DLD1 (cell line): ENCODE data around the gene CCIN.

Experiments used
- in situ Hi-C: cut with HindIII; loops from 2 replicates; pipeline ENCODE4 v1.10.0; 2017; ENCODE audit warnings: low sequenced_read_pairs

CCIN gene

DNA sequence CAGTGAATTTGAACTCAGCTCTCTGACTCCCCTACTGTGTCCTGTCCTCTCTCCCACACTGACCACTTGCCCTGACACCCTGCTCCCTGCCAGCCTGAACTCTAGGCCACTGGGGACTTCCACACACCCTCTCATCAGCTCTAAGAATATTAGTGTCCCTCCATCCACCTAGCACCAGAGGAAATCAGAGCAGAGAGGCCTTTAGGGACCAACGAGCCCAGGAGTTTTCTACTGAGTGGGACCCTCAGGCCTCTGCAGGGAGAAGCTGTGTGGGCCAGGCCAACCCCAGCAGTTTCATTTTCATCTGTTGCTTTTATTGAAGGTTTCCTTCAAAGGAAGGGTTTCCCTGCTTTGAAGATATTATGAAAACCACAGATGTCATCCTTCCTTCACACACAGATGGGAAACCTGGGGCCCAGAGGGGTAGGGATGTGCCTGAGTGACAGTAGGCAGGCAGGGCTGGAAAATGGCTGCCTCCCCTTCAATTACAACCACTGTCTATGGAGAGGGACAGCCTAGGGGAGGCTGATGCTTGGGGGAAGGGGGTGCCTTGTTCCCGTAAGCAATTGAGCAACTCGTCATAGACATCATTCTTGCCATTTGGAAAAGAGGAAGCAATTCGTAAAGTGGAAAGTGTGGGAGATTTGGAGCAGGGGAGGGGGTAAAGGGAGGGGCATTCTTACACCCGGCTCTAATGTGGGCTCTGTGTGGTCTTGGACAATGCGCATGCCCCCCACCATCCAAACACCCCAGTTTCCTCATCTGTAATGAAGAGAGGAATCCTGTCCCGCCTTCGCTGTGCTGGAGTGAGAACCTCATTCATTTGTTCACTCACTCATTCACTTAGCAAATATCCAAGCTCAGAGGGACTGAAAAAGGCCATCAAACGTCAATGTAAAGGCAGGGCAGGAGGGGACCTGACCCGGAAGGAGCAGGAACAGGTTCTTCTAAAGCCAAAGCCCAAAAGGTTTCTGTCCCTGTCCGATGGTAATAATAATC, 28.8 kb upstream of the CCIN start:
- in situ Hi-C loops = no loop called here

DNA sequence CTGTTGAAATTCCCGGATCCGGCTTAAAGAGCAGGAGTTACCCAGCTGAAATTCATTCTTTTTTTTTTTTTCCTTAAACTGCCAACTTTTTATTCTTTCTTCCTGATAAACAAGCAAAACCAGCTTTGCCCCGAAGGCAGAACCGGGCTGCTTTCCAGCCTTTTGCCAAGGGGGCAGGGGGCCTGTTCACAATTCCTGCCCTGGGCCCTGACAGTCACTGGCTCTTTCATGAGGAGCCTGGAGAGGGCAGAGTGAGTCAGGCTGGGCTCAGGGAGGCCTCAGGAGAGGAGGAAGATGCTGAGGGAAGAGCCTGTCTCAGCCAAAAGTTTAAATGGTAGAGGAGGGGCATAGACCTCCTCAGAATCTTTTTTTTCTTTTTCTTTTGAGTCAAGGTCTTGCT, 27.9 kb upstream of the CCIN start:
- in situ Hi-C loops = no loop called here

DNA sequence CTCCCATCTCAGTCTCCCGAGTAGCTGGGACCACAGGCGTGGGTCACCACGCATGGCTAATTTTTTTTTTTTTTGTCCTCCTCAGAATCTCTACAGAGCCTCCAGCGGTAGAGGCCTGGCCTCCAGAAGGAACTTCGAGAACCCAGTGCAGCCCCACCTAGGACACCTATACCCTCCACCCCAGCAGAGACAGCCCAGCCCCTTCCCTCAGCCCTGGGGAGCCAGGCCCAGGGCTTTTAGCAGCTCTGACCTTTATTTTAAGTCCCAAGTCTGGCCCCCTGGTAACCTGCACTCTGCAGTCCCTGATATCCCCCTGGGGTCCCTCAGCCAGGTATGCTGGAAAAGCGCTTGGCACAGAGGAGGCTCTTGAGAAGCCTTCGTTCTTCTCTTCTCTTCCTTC, 27.4 kb upstream of the CCIN start:
- in situ Hi-C loops = no loop called here

DNA sequence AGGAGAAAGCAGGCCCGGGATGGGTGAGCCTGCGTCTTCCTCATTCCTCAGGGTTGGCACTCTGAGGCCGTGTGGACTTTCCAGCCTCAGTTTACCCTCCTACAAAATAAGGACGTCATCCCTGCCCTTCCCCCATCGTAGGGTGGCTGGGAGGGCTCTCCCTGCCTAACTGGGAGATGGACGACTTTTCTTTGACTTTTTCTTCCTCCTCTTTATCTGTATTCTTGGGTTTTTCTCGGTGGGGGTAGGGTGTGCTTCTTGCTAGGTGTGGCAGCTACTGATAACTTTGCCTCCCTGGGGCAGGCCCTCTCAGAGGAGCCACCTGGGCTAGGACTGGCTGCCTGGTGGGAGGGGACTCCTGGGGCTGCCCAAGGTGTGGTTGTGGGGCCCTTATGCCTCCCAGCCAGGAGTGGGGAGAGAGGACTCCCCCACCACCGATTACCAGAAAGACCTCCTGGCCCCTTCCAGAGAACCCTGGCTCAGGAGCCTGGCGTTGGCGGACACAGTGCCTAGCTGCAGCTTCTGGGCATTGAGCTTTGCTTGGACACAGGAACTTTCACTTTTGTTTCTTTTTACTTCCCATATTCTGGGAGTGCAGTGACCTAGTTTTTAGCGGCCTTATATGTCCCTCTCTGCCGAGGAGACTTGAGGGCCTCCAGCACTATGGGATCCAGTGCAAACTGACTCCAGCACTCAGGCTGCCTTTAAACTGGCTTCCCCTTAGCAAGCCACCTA, 26.5 kb upstream of the CCIN start:
- in situ Hi-C loops = no loop called here

DNA sequence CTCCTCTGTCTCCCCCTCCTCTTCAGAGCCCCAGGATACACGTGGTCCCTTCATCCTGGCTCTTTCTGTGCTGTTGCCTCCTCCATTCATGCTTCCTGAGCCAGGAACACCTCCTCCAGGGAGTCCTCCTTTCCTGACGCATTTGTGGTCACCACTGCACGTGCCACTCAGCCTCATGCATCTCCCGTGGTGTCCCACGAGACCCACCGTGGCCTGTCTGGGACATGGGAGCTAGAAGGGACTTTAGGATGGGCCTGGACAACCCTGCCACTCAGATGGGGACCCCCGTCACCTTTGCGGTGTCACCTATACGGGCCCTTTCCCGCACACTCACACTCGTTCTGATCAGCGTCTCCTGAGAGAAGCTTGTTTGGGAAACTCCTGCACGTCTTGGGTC, 25.9 kb upstream of the CCIN start:
- in situ Hi-C loops = no loop called here

DNA sequence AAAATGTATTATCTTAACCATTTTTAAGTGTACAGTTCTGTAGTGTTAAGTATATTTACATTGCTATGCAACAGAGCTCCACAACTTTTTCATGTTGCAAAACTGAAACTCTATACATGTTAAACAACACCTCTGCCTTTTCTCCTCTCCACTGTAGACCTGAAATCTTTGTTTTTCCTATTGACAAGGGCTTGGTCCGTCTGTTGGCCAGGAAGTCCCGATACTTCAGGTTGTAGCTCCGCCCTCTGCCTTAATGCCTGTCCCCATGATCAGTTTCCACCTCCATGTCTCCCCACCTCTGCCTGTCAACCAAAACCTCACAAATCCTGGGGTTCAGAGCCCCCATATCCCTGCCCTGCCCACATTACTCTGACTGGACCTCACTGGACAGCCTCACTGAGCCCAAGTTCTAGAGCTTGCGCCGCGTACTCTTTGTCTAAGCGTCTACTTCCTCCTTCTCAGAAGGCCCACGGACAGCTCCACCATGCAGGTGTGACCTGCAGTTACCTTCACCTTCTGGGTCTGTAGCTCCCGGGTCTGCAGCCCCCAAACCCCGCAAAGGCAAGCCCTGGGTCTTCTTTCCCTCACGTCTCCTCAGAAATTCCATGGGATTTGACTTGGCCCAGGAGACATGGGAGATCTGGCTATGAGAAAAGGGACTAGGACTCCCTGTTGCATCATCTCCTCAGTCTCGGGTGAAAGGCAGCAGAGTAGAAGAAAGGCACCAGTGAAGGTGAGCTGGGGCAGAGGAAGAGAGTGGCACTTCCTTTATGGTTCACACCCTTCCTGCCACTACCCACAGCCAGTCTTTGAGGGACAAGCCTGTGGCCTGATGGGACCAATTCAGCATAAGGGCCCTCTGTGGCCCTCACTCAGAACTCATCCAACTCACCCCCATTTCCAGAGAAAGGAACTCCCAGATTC, 24.6 kb upstream of the CCIN start:
- in situ Hi-C loops = no loop called here

DNA sequence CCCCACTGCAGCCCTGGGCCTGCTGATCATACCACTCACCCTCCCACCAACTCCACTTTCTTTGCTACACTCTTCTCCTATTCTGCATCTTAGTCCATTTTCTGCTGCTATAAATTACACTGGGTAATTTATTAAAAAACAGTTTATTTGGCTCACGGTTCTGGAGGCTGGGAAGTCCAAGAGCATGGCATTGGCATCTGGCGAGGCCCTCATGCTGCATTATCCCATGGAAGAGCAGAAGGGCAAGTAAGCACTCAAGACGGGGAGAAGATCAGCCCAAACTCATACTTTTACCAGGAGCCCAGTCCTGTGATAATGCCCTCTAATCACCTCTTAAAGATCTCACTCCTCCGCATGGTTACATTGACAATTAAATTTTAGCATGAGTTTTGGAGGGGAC, 23.2 kb upstream of the CCIN start:
- in situ Hi-C loops = no loop called here

DNA sequence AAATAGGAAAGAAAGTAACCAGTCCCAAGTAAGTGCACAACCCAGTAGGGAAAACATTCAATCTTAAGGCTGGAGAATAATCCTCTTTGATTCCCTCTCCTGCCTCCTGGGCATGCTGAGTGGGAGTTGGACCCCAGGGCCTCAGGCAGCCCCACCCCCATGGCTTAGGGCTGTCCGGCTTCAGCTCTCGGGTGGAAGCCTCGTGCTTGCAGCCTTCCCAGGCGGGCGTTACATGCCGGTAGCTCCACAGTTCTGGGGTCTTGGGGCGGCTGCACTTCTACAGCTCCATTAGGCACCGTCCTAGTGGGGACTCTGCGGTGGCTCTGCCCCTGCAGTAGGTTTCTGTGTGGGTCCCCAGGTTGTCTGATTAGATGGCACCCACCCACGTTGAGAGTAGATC, 22.5 kb upstream of the CCIN start:
- in situ Hi-C loops = no loop called here

DNA sequence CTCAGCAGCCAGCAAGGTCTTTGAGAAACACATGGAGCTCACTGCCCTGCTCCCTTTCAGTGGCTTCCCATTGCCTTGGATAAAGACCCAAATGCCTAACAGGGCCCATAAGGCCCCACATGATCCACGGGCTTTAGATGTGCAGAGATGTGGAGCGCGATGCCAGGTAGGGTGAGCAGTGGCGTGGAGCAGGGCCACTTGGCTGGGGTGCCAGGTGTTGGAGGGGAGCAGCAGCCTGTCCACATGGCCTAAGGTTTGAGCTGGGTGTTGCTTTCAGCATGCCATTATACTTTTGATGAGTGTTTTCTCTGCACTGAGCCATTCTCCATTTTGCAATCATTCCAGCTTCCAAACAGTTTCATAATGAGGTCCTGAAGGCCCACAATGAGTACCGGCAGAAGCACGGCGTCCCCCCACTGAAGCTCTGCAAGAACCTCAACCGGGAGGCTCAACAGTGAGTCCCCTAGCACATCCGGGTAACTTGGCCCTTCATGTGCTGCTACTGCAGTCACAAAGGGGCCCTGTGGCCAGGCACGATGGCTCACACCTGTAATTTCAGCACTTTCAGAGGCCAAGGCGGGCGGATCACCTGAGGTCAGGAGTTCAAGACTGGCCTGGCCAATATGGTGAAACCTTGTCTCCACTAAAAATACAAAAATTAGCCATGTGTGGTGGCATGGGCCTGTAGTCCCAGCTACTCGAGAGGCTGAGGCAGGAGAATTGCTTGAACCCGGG, 21.6 kb upstream of the CCIN start:
- in situ Hi-C loops = no loop called here

DNA sequence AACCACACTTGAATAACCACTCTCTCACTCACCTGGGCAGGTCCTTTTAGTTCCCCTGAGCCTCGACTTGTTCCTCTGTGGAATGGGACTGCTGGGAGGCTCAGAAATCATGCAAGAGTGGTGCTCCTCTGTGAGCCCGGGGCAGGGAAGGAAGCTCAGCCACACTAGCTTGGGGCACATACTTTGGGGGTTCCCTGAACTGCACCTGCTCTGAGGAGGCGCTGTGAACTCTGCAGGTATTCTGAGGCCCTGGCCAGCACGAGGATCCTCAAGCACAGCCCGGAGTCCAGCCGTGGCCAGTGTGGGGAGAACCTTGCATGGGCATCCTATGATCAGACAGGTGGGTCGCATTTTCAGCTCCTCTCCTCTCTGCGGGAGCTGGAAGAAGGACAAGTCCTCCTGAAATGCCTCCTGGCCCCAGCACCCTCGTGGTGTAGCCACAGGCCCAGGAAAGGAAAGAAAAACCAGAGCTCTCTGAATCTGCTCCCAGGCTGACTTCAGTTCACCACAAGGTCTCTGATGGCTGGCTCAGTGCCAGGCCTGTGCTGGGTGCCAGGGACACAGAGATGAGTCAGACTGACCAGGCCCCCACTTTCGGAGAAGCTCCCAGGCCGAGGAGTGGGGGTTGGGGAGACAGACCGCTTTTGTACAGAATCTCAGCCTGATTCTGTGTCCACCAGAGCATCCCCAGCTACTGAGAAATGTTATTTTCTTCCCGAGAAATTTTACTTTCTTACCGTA, 20.7 kb upstream of the CCIN start:
- in situ Hi-C loops = no loop called here

DNA sequence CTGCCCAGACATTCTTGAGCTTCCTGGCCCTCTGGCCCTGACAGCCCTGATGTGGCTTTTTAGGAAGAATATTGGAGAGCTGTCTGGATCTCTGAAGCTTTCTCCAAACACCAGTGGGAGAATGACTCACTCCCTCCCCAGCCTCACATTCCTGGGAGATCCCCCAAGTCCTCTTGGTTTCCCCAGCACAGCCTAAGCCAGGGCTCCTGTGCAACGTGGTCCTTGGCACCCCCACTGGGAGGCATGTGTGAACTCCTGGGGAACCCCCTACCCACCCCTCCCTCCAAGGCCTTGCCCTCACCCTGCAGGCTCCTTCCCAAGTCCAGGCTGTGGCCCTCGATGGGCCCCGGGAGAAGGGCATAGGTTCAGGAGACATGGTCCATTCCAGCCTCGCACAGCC, 20.0 kb upstream of the CCIN start:
- in situ Hi-C loops = no loop called here

DNA sequence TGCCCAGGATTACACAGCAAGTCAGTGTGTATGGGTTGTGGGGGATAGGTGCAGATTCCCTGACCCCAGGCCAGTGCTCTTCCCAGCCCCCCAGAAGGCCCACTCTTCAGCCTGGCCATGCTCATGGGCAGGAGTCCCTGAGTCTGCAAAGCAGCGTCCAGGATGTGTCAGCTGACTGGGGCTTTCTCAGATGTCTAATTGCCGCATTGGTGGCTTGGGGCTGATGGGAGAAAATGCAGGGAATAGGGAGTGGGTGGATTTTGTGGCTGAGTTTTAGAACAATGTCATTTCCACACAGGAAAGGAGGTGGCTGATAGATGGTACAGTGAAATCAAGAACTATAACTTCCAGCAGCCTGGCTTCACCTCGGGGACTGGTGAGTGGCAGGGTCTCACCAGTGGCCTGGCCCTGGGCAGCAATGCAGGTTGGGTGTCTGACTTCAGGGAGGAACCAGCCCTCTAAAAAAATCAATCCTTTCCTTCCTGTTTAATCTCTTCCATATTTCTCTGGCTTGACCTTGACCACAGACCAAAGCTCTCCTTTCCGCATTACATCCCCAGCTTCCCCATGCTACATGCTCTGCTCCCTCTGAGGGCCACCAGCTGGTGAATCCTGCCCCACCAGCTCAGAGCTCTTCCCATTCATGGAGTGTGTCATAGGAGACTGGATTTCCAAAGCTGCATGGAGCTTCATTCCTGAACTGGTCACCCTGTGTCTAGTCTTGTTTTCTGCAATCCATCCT, 18.4 kb upstream of the CCIN start:
- in situ Hi-C loops = no loop called here

DNA sequence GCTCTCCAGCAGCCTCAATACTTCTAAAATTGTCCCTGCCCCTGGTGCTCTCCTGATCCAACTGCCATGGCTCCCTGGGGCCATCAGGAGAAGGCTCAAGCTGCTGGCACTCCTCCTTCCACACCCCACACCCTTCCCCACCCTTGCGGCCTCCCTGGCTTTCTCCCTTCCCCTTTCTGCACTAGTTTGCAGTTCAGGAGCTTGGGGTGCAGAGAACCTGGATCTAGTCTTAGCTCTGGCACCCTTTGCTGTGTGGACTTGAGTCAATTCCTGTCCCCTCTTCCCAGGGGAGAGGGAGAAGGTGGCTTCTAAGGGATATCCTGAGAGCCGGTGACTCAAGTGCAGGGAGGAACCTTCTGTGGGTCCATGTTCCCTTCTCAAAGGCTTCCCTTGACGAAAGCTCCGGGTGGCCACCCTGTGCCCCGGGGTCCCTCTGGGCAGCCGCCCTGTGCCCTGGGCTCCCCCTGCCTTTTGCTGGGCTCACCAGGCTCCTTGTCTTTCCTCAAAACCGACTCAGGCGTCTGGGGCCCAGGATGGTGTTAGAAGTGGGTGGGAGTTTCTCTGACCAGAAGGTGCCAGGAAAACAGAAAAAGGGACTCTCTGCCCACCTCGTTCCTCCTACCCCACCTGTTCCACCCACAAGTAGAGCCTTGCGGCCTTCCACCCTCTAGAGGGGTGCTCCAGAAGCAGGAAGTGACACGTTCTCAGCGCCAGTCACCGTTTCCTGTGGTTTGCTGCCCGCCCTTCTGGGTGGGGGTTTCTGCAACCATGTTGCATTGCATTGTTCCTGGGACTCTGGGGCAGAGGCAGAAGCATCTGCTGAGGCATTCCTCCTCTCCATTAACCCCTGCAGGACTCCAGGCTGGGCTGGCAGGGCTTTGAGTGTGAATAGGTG, 17.6 kb upstream of the CCIN start:
- in situ Hi-C loops = no loop called here

DNA sequence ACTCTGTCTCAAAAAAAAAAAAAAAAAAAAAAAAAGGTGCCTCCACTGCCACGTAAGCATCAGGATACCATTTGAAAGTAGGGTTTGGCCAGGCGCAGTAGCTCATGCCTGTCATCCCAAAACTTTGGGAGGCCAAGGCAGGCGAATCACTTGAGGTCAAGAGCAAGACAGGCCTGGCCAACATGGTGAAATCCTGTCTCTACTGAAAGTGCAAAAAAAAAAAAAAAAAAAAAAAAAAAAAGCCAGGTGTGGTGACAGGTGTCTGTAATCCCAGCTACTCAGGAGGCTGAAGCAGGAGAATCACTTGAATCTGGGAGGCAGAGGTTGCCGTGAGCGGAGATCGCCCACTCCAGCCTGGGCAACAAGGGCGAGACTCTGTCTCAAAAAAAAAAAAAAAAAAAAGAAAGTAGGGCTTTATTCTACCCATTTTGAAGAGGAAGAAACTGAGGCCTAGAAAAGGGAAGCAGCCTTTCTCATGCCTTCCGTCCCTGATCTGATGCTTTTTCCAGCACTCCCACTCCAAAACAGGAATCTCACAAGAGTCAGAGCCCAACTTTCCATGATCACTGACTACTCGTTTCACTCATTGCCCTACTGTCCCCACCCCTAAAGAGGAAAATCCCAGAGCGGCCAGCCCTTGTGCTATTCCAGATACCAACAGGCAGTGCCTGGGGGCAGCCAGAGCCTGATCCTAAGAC, 16.3 kb upstream of the CCIN start:
- in situ Hi-C loops = no loop called here

DNA sequence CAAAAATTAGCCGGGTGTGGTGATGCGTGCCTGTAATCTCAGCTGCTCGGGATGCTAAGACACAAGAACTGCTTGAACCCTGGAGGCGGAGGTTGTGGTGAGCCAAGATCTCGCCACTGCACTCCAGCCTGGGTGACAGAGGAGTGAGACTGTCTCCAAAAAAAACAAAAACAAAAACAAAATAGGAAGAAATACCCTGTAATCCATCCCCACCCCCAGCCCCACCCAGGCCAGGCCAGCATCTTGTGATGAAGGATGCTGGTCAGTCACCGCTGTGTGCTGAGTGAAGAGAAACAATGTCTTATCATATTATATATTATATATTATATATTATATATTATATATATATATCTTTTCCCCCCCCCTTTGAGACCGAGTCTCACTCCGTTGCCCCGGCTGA, 15.4 kb upstream of the CCIN start:
- in situ Hi-C loops = no loop called here

DNA sequence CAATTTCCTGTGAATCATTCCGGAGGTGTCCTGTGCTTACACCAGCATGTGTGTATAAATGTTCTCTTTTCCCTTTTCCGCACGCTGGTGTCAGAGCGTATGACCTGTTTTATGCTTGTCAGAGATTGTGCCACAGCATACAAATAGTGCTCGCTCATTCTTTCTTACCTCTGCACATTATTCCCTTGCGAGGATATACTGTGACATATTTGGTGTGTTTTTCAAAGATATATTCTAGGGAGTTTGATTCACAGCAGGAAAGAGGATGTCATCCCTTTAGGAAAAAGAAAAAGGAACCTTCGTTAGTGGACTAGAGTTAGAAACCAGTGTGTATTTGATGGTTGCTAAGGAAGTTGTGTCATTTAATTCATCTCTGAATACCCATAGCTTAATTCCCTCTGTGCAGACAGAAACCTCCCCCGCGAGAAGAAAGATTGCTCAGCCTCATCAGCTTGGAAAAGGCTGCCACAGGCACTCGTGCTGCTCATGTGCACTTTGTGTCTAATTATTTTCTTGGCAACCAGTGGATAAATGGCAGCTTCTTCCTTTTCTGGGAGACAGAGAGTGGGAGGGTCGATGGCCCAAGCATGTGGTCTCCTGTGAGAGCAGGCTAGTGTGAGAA, 14.7 kb upstream of the CCIN start:
- in situ Hi-C loops = no loop called here

DNA sequence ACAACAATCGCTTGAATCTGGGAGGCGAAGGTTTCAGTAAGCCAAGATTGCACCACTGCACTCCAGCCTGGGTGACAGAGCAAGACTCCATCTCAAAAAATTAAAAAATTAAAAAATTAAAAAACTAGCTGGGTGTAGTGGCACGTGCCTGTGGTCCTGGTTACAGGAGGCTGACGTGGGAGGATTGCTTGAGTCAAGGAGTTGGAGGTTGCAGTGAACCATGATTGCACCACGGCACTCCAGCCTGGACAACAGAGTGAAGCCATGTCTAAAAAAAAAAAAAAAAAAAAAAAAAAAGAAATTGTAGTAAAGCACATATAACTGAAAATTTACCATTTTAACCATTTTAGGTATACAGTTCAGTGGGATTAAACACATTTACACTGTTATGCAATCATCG, 13.1 kb upstream of the CCIN start:
- in situ Hi-C loops = no loop called here
